GOT3 (cell line): Measurements from ENCODE around the gene TRIM42.

ENCODE experiments used
- DNase-seq: peaks from one replicate; lab custom pipeline; 2025; ENCODE audit warnings: mixed read lengths; lab: John Stamatoyannopoulos, UW

The TRIM42 gene

GRCh38 chr3:140677764-140678163 is at the start of gene TRIM42:
Gene TRIM42 (plus strand): TSS chr3:140678064. CDS start chr3:140678230, 166 bp downstream.
- DNase-seq: no peak

GRCh38 chr3:140628606-140629005 is 49.3 kb upstream of the TRIM42 start:
- DNase-seq: no peak

GRCh38 chr3:140629357-140630137 is 48.3 kb upstream of the TRIM42 start:
- no peak for DNase-seq

GRCh38 chr3:140630366-140630765 is 47.5 kb upstream of the TRIM42 start:
- DNase-seq: no peak

- DNase-seq: no peak
Observed at GRCh38 chr3:140630866-140631265, 47.0 kb upstream of the TRIM42 start.

GRCh38 chr3:140635276-140635675 is 42.6 kb upstream of the TRIM42 start:
- DNase-seq: no peak

GRCh38 chr3:140636406-140637138 is 41.3 kb upstream of the TRIM42 start:
- DNase-seq: no peak

GRCh38 chr3:140651287-140651686 is 26.6 kb upstream of the TRIM42 start:
- DNase-seq: no peak

GRCh38 chr3:140655678-140656077 is 22.2 kb upstream of the TRIM42 start:
- DNase-seq: no peak

- no peak for DNase-seq
Observed at GRCh38 chr3:140664111-140664510, 13.8 kb upstream of the TRIM42 start.

GRCh38 chr3:140682586-140682985 is 4.7 kb downstream of the TRIM42 start:
- no peak for DNase-seq

- DNase-seq: no peak
Observed at GRCh38 chr3:140686128-140686527, 8.3 kb downstream of the TRIM42 start.

GRCh38 chr3:140686948-140687347 is 9.1 kb downstream of the TRIM42 start:
- no peak for DNase-seq

- no peak for DNase-seq
Observed at GRCh38 chr3:140695361-140696061, 17.6 kb downstream of the TRIM42 start.

GRCh38 chr3:140699516-140700231 is 21.8 kb downstream of the TRIM42 start:
- no peak for DNase-seq

GRCh38 chr3:140702281-140702680 is 24.4 kb downstream of the TRIM42 start:
- no peak for DNase-seq

GRCh38 chr3:140703496-140703895 is 25.6 kb downstream of the TRIM42 start:
- no peak for DNase-seq

GRCh38 chr3:140704733-140705132 is 26.9 kb downstream of the TRIM42 start:
- no peak for DNase-seq

- no peak for DNase-seq
Observed at GRCh38 chr3:140705954-140706353, 28.1 kb downstream of the TRIM42 start.

GRCh38 chr3:140706360-140706759 is 28.5 kb downstream of the TRIM42 start:
- no peak for DNase-seq

- DNase-seq: no peak
Observed at GRCh38 chr3:140708815-140709214, 31.0 kb downstream of the TRIM42 start.

GRCh38 chr3:140709751-140710150 is 31.9 kb downstream of the TRIM42 start:
- no peak for DNase-seq
